ENCODE measurements around the gene CARD10. TPM values are rescaled to one million over a fixed set of nuclear protein-coding genes. Genes with fewer than 3 reads are reported as not detected.

CARD10 gene
- total RNA-seq, 1 donor from 2014 or later, result 64.0 TPM

- DNase-seq (ENCODE audit: low read depth), result no peak
- Histone ChIP-seq H3K27me3 (ENCODE audit: control insufficient read depth, insufficient read depth, low read length) (no peaks in the 10 kb centered on the region), H3K36me3 (ENCODE audit: control insufficient read depth, insufficient read depth, low read length) (peaks cover 3% of the 10 kb centered on the region), H3K4me3 (ENCODE audit: low read depth, low read length) (no peak overlapping the region)
- no peak for TF ChIP-seq CTCF (IDR thresholded peaks at IDR 0.05; ENCODE audit: insufficient read depth, low read length, poor library complexity, severe bottlenecking)
These were observed 10.0 kb downstream of the CARD10 start for GRCh38 chr22:37509059-37509860.

GRCh38 chr22:37508431-37508992 is 10.7 kb downstream of the CARD10 start:
- Histone ChIP-seq H3K4me3 (ENCODE audit: low read depth, low read length) (no peak overlapping the region), H3K36me3 (ENCODE audit: control insufficient read depth, insufficient read depth, low read length) (peaks cover 3% of the 10 kb centered on the region), H3K27me3 (ENCODE audit: control insufficient read depth, insufficient read depth, low read length) (no peaks in the 10 kb centered on the region)
- no peak for TF ChIP-seq CTCF (IDR thresholded peaks at IDR 0.05; ENCODE audit: insufficient read depth, low read length, poor library complexity, severe bottlenecking)
- no peak for DNase-seq (ENCODE audit: low read depth)

GRCh38 chr22:37507731-37508130 is 11.5 kb downstream of the CARD10 start:
- no peak for TF ChIP-seq CTCF (IDR thresholded peaks at IDR 0.05; ENCODE audit: insufficient read depth, low read length, poor library complexity, severe bottlenecking)
- Histone ChIP-seq H3K4me3 (ENCODE audit: low read depth, low read length) (no peak overlapping the region), H3K27me3 (ENCODE audit: control insufficient read depth, insufficient read depth, low read length) (no peaks in the 10 kb centered on the region), H3K36me3 (ENCODE audit: control insufficient read depth, insufficient read depth, low read length) (peaks cover 3% of the 10 kb centered on the region)
- DNase-seq (ENCODE audit: low read depth), result no peak

GRCh38 chr22:37505989-37506388 is 13.2 kb downstream of the CARD10 start:
- Histone ChIP-seq H3K36me3 (ENCODE audit: control insufficient read depth, insufficient read depth, low read length) (peaks cover 3% of the 10 kb centered on the region), H3K4me3 (ENCODE audit: low read depth, low read length) (no peak overlapping the region), H3K27me3 (ENCODE audit: control insufficient read depth, insufficient read depth, low read length) (no peaks in the 10 kb centered on the region)
- no peak for DNase-seq (ENCODE audit: low read depth)
- TF ChIP-seq CTCF (IDR thresholded peaks at IDR 0.05; ENCODE audit: insufficient read depth, low read length, poor library complexity, severe bottlenecking), result no peak

- no peak for TF ChIP-seq CTCF (IDR thresholded peaks at IDR 0.05; ENCODE audit: insufficient read depth, low read length, poor library complexity, severe bottlenecking)
- no peak for DNase-seq (ENCODE audit: low read depth)
- Histone ChIP-seq H3K4me3 (ENCODE audit: low read depth, low read length) (no peak overlapping the region), H3K27me3 (ENCODE audit: control insufficient read depth, insufficient read depth, low read length) (no peaks in the 10 kb centered on the region), H3K36me3 (ENCODE audit: control insufficient read depth, insufficient read depth, low read length) (peaks cover 3% of the 10 kb centered on the region)
These were observed 13.7 kb downstream of the CARD10 start for GRCh38 chr22:37505565-37505964.
